Glutamatergic neuron (in vitro differentiated cells): ENCODE data around the gene HDAC4. TPM values are rescaled to one million over a fixed set of nuclear protein-coding genes. Genes with fewer than 3 reads are reported as not detected.

Experiments
- DNase-seq: peaks from one replicate; pipeline ENCODE4 v3.0.0; 2022
- H3K27ac Mint-ChIP-seq: one replicate; pipeline ENCODE4 v1.8.0; 2020; ENCODE audit warnings: mild to moderate bottlenecking, mixed read lengths, inconsistent platforms; ENCODE audit not compliant: unreplicated experiment
- H3K27me3 Mint-ChIP-seq: one replicate; pipeline ENCODE4 v1.8.0; 2020; ENCODE audit warnings: mild to moderate bottlenecking, moderate library complexity, mixed read lengths, inconsistent platforms; ENCODE audit not compliant: unreplicated experiment
- H3K36me3 Mint-ChIP-seq: one replicate; pipeline ENCODE4 v1.8.0; 2020; ENCODE audit warnings: mild to moderate bottlenecking, mixed read lengths, inconsistent platforms; ENCODE audit not compliant: unreplicated experiment
- H3K4me1 Mint-ChIP-seq: one replicate; pipeline ENCODE4 v1.8.0; 2020; ENCODE audit warnings: mild to moderate bottlenecking, low read depth, mixed read lengths, inconsistent platforms; ENCODE audit not compliant: unreplicated experiment
- H3K4me3 Mint-ChIP-seq: one replicate; pipeline ENCODE4 v1.8.0; 2020; ENCODE audit warnings: mild to moderate bottlenecking, mixed read lengths, inconsistent platforms; ENCODE audit not compliant: unreplicated experiment
- H3K9me3 Mint-ChIP-seq: one replicate; pipeline ENCODE4 v1.8.0; 2020; ENCODE audit warnings: mild to moderate bottlenecking, moderate library complexity, mixed read lengths, inconsistent platforms; ENCODE audit not compliant: unreplicated experiment
- CTCF ChIP-seq: fragments of 200-600 bp; sonication (generic); IDR thresholded peaks from one replicate; pipeline ENCODE4 v1.5.0; 2021; ENCODE audit not compliant: partially characterized antibody, unreplicated experiment
- total RNA-seq: library from RNA; stranded (reverse); fragmentation: NEBNext Ultra II Directional; extraction: Animal tissue kit (Norgen Biotek cat#: 25700); gene quantifications from one replicate; pipeline ENCODE4 v1.2.1, GENCODE V29; 2021; ENCODE audit not compliant: unreplicated experiment

Gene HDAC4
- total RNA-seq, 1 donor from 2014 or later = 90.6 TPM

- Mint-ChIP-seq H3K9me3 (peaks cover 14% of the 10 kb centered on the region), H3K27ac (peak overlapping the region; percentile 69), H3K36me3 (no peaks in the 10 kb centered on the region), H3K4me1 (peaks cover 47% of the 10 kb centered on the region), H3K4me3 (no peak overlapping the region), H3K27me3 (peaks cover 12% of the 10 kb centered on the region)
- DNase-seq = no peak
- no peak for TF ChIP-seq CTCF
These were observed 138.2 kb downstream of the HDAC4 start for GRCh38 chr2:239262484-239263230.

GRCh38 chr2:239261796-239262483 lies 138.9 kb downstream of the HDAC4 start:
- H3K27ac Mint-ChIP-seq = peak overlapping the region; percentile 69
- DNase-seq = no peak

GRCh38 chr2:239261356-239261755 lies 139.5 kb downstream of the HDAC4 start:
- Mint-ChIP-seq H3K9me3 (peaks cover 10% of the 10 kb centered on the region), H3K27ac (peak overlapping the region; percentile 68), H3K27me3 (peaks cover 12% of the 10 kb centered on the region), H3K4me3 (no peak overlapping the region), H3K36me3 (no peaks in the 10 kb centered on the region), H3K4me1 (peaks cover 49% of the 10 kb centered on the region)
- no peak for TF ChIP-seq CTCF
- DNase-seq = no peak

More at GRCh38 chr2:239261796-239262483, 138.9 kb downstream of the HDAC4 start:
- TF ChIP-seq CTCF = no peak
- Mint-ChIP-seq H3K36me3 (no peaks in the 10 kb centered on the region), H3K4me1 (peaks cover 50% of the 10 kb centered on the region), H3K9me3 (peaks cover 14% of the 10 kb centered on the region), H3K27me3 (peaks cover 12% of the 10 kb centered on the region), H3K4me3 (no peak overlapping the region)

GRCh38 chr2:239260546-239261327 lies 140.1 kb downstream of the HDAC4 start:
- H3K27ac Mint-ChIP-seq = peak overlapping the region; percentile 68
- H3K4me1 Mint-ChIP-seq = peaks cover 52% of the 10 kb centered on the region
- no peak overlapping the region for H3K4me3 Mint-ChIP-seq
- peaks cover 12% of the 10 kb centered on the region for H3K27me3 Mint-ChIP-seq
- no peak for DNase-seq
- no peak for TF ChIP-seq CTCF
- peaks cover 9% of the 10 kb centered on the region for H3K9me3 Mint-ChIP-seq
- H3K36me3 Mint-ChIP-seq = no peaks in the 10 kb centered on the region
